ENCODE data around the gene PIGU. TPM values are rescaled to one million over a fixed set of nuclear protein-coding genes. Genes with fewer than 3 reads are reported as not detected.

Gene PIGU
- total and polyA plus RNA-seq, 2 donors (not counting 1 experiment from before 2014, with no cell fraction given), result 6.4 to 42.6 TPM

DNA sequence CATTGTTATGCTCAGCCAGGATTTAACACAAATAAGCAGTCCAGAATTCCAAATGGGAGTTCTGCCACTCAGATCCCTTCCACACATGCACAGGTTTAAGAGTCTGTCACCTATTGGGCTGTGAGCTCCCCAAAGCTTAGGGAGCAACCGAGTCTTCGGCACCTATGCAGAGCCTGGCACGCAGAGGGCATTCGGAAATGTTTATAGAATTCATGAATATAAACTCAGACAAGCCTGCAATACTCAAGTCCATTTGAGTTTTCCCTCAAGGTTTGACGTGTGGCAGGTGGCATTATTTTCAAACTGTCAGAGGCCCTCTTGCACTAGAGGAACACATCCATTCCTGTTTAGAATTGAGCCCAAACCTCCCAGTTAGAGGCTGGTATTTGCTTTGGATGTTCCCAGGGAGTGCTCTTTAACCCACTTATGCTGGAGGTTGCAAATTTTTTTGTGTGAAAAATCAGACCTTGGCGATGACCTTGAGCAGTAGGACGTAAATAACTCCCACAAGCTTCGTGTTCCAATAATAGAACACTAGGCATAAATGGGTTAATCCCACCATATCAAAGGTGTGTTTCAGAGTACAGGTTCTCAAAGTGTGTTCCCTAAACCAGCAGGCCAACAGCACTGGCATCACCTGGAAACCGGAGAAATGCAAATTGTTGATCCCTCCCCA lies 90.3 kb downstream of the PIGU start:
- H3K4me1 ChIP-seq (ENCODE audit: control insufficient read depth, extremely low read depth, insufficient read depth, low read length), result peaks cover 8% of the 10 kb centered on the region
- no peak for DNase-seq (ENCODE audit: low read depth in 2 of 2)
- no peak overlapping the region for H3K4me2 ChIP-seq (ENCODE audit: extremely low read depth, insufficient read depth, low read length)
- no peaks in the 10 kb centered on the region for H3K36me3 ChIP-seq (ENCODE audit: control insufficient read depth, insufficient read depth, low read length)
- H3K79me2 ChIP-seq (ENCODE audit: control insufficient read depth, insufficient read depth, low read length), result no peaks in the 10 kb centered on the region
- no peak overlapping the region for H3K4me3 ChIP-seq (replicated peaks in 1 of 4; ENCODE audit: control extremely low read depth in 1 of 4, insufficient read depth in 1 of 4, low read depth in 3 of 4, low read length in 4 of 4)
- H4K20me1 ChIP-seq (ENCODE audit: control insufficient read depth, extremely low read depth, insufficient read depth, low read length), result no peaks in the 10 kb centered on the region
- H3K9ac ChIP-seq (ENCODE audit: insufficient read depth, low read length), result no peak overlapping the region
- no peaks in the 10 kb centered on the region for H3K9me3 ChIP-seq (ENCODE audit: control insufficient read depth, insufficient read depth, low read depth, low read length)
- no peak overlapping the region for H2AFZ ChIP-seq (ENCODE audit: low read length)
- TF ChIP-seq, protein P1, sequence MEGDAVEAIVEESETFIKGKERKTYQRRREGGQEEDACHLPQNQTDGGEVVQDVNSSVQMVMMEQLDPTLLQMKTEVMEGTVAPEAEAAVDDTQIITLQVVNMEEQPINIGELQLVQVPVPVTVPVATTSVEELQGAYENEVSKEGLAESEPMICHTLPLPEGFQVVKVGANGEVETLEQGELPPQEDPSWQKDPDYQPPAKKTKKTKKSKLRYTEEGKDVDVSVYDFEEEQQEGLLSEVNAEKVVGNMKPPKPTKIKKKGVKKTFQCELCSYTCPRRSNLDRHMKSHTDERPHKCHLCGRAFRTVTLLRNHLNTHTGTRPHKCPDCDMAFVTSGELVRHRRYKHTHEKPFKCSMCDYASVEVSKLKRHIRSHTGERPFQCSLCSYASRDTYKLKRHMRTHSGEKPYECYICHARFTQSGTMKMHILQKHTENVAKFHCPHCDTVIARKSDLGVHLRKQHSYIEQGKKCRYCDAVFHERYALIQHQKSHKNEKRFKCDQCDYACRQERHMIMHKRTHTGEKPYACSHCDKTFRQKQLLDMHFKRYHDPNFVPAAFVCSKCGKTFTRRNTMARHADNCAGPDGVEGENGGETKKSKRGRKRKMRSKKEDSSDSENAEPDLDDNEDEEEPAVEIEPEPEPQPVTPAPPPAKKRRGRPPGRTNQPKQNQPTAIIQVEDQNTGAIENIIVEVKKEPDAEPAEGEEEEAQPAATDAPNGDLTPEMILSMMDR (conservative IDR thresholded peaks at IDR 0.05 in 1 of 2, IDR thresholded peaks at IDR 0.05 in 1 of 2; ENCODE audit: low read depth in 1 of 2, low read length in 2 of 2), result no peak
- TF ChIP-seq EZH2 (IDR thresholded peaks at IDR 0.05; ENCODE audit: low read length, missing control alignments), result no peak
- no peak overlapping the region for H3K27ac ChIP-seq (ENCODE audit: insufficient read depth, low read length)
- H3K27me3 ChIP-seq (ENCODE audit: control insufficient read depth, insufficient read depth, low read length), result no peaks in the 10 kb centered on the region

DNA sequence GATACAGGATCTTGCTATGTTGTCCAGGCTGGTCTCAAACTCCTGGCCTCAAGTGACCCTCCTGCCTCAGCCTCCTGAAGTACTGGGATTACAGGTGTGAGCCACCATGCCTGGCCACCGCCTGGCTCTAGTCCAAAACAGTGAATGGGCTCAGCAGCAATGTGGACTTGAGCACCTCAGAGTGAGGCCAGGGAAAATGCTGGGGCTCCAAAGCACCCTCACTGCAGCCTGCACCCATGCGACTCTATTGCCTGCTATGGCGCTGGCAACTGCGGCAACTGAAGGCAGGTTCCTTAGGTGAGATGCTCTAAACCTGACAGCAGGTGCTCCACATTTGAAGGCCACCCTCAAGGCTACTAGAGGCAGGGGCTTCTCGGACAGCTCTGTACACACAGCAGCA lies 91.9 kb downstream of the PIGU start:
- TF ChIP-seq, protein P1 (conservative IDR thresholded peaks at IDR 0.05 in 1 of 2, IDR thresholded peaks at IDR 0.05 in 1 of 2; ENCODE audit: low read depth in 1 of 2, low read length in 2 of 2), result no peak
- no peak for TF ChIP-seq EZH2 (IDR thresholded peaks at IDR 0.05; ENCODE audit: low read length, missing control alignments)
- H3K27ac ChIP-seq (ENCODE audit: insufficient read depth, low read length), result no peak overlapping the region
- H3K4me2 ChIP-seq (ENCODE audit: extremely low read depth, insufficient read depth, low read length), result no peak overlapping the region
- DNase-seq (ENCODE audit: low read depth in 2 of 2), result no peak
- no peaks in the 10 kb centered on the region for H3K79me2 ChIP-seq (ENCODE audit: control insufficient read depth, insufficient read depth, low read length)
- H2AFZ ChIP-seq (ENCODE audit: low read length), result no peak overlapping the region
- no peaks in the 10 kb centered on the region for H4K20me1 ChIP-seq (ENCODE audit: control insufficient read depth, extremely low read depth, insufficient read depth, low read length)
- H3K4me1 ChIP-seq (ENCODE audit: control insufficient read depth, extremely low read depth, insufficient read depth, low read length), result peaks cover 9% of the 10 kb centered on the region
- no peak overlapping the region for H3K9ac ChIP-seq (ENCODE audit: insufficient read depth, low read length)
- H3K4me3 ChIP-seq (replicated peaks in 1 of 4; ENCODE audit: control extremely low read depth in 1 of 4, insufficient read depth in 1 of 4, low read depth in 3 of 4, low read length in 4 of 4), result no peak overlapping the region
- H3K27me3 ChIP-seq (ENCODE audit: control insufficient read depth, insufficient read depth, low read length), result no peaks in the 10 kb centered on the region
- H3K9me3 ChIP-seq (ENCODE audit: control insufficient read depth, insufficient read depth, low read depth, low read length), result no peaks in the 10 kb centered on the region
- H3K36me3 ChIP-seq (ENCODE audit: control insufficient read depth, insufficient read depth, low read length), result no peaks in the 10 kb centered on the region

DNA sequence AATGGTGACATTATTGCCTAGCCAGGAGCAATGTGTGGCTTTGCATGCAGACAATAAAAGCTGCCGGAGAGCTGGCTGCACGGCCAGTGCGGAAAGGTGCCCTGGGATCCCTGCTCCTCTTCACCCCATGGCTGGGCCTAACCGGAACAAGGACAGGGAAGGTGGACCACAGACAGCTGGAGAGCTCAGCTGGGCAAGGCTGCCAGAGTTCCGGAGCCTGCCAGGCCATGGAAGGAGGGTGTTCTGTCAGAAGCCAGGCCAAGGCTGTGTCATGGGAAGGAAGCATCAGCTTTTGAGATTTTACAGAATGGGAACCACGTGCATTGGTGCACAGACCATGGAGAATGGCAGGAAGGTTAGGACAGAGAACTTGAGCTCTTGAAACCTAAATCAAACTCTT lies 93.3 kb downstream of the PIGU start:
- H3K36me3 ChIP-seq (ENCODE audit: control insufficient read depth, insufficient read depth, low read length), result no peaks in the 10 kb centered on the region
- no peak overlapping the region for H3K9ac ChIP-seq (ENCODE audit: insufficient read depth, low read length)
- no peak overlapping the region for H2AFZ ChIP-seq (ENCODE audit: low read length)
- DNase-seq (ENCODE audit: low read depth in 2 of 2), result no peak
- H3K27ac ChIP-seq (ENCODE audit: insufficient read depth, low read length), result no peak overlapping the region
- H3K4me2 ChIP-seq (ENCODE audit: extremely low read depth, insufficient read depth, low read length), result no peak overlapping the region
- H3K4me3 ChIP-seq (replicated peaks in 1 of 4; ENCODE audit: control extremely low read depth in 1 of 4, insufficient read depth in 1 of 4, low read depth in 3 of 4, low read length in 4 of 4), result no peak overlapping the region
- TF ChIP-seq, protein P1 (conservative IDR thresholded peaks at IDR 0.05 in 1 of 2, IDR thresholded peaks at IDR 0.05 in 1 of 2; ENCODE audit: low read depth in 1 of 2, low read length in 2 of 2), result no peak
- no peak for TF ChIP-seq EZH2 (IDR thresholded peaks at IDR 0.05; ENCODE audit: low read length, missing control alignments)
- H3K27me3 ChIP-seq (ENCODE audit: control insufficient read depth, insufficient read depth, low read length), result no peaks in the 10 kb centered on the region
- no peaks in the 10 kb centered on the region for H3K9me3 ChIP-seq (ENCODE audit: control insufficient read depth, insufficient read depth, low read depth, low read length)
- H4K20me1 ChIP-seq (ENCODE audit: control insufficient read depth, extremely low read depth, insufficient read depth, low read length), result no peaks in the 10 kb centered on the region
- peaks cover 14% of the 10 kb centered on the region for H3K4me1 ChIP-seq (ENCODE audit: control insufficient read depth, extremely low read depth, insufficient read depth, low read length)
- H3K79me2 ChIP-seq (ENCODE audit: control insufficient read depth, insufficient read depth, low read length), result no peaks in the 10 kb centered on the region
